Kidney (tissue), 14 donors: Measurements from ENCODE around the gene DCTD. TPM values are rescaled to one million over a fixed set of nuclear protein-coding genes. Genes with fewer than 3 reads are reported as not detected.

Experiments used
- DNase-seq, 5 donors: peaks; one replicate each; pipeline ENCODE4 v3.0.0-alpha.2; 2013 to 2020
- FAIRE-seq: peaks from 2 replicates; lab custom pipeline; 2012; peaks lifted over from hg19 to GRCh38; lab: Jason Lieb, UNC
- H3K27ac ChIP-seq, 2 donors: one replicate each; pipeline ENCODE4 v1.7.0; 2013; ENCODE audit warnings: low read depth in 2 of 2, low read length in 2 of 2, inconsistent platforms in 1 of 2
- H3K27me3 ChIP-seq: one replicate; pipeline ENCODE4 v1.7.1; 2013; ENCODE audit warnings: low read length, inconsistent platforms; ENCODE audit not compliant: control insufficient read depth, insufficient read depth
- H3K36me3 ChIP-seq, 3 donors: one replicate each; pipeline versions ENCODE4 v1.7.0 to v1.7.1; 2013; ENCODE audit warnings: low read length in 3 of 3, control low read depth in 1 of 3, inconsistent platforms in 1 of 3; ENCODE audit not compliant: insufficient read depth in 3 of 3, control insufficient read depth in 2 of 3
- H3K4me1 ChIP-seq, 3 donors: one replicate each; pipeline versions ENCODE4 v1.7.0 to v1.7.1; 2013; ENCODE audit warnings: low read length in 3 of 3, inconsistent platforms in 1 of 3, low read depth in 1 of 3; ENCODE audit not compliant: control insufficient read depth in 2 of 3, insufficient read depth in 2 of 3
- H3K4me3 ChIP-seq, 3 donors: one replicate each; pipeline versions ENCODE4 v1.7.0 to v1.8.1; 2013; ENCODE audit warnings: low read length in 3 of 3, control low read depth in 1 of 3, inconsistent platforms in 1 of 3
- H3K9ac ChIP-seq, 3 donors: one replicate each; pipeline versions ENCODE4 v1.7.0 to v1.7.1; 2013; ENCODE audit warnings: low read length in 3 of 3, control low read depth in 1 of 3, inconsistent platforms in 1 of 3
- H3K9me3 ChIP-seq, 3 donors: one replicate each; pipeline versions ENCODE4 v1.7.0 to v1.7.1; 2013; ENCODE audit warnings: low read length in 3 of 3, control low read depth in 1 of 3, inconsistent platforms in 1 of 3; ENCODE audit not compliant: control insufficient read depth in 2 of 3, insufficient read depth in 1 of 3
- intact Hi-C: fragments of 100-400 bp; cut with DNase I; formaldehyde crosslinking; loops from one replicate; pipeline ENCODE4 v1.11.1; 2022
- polyA plus RNA-seq: library from polyadenylated mRNA; stranded (reverse); fragments of 350-450 nt; fragmentation: Illumina TruSeq; extraction: RNeasy Lipid Tissue Mini Kit (QIAGEN cat#74804); gene quantifications from one replicate; pipeline ENCODE4 v1.2.3, GENCODE V29; 2014; ENCODE audit warnings: low read depth, low replicate concordance; ENCODE audit not compliant: insufficient read depth
- total RNA-seq: library from RNA; stranded (reverse); fragmentation: NEBNext Ultra II Directional; extraction: Animal tissue kit (Norgen Biotek cat#: 25700); gene quantifications from one replicate; pipeline ENCODE4 v1.2.1, GENCODE V29; 2021
- TF ChIP-seq, protein P1 (sequence below): IDR thresholded peaks from 3 replicates; pipeline ENCODE4 v1.5.1; 2012; ENCODE audit warnings: mild to moderate bottlenecking, moderate library complexity, borderline replicate concordance; ENCODE audit not compliant: insufficient read depth; ENCODE audit errors: extremely low read depth
- donor health status: control.
- donor health status: control.
- donor health status: control.
- donor health status: control.
- donor health status: control.
- donor health status: DM: yes; HTN: yes; CAD: no.
- donor health status: Normal renal cell carcinoma (clear cell type).

DCTD gene
- total and polyA plus RNA-seq, 2 donors from 2014 or later, result 54.9 to 99.6 TPM

- H3K4me1 ChIP-seq, result peaks cover 2 to 9% (median 3%) of the 10 kb centered on the region in 3 donors
- TF ChIP-seq, protein P1, sequence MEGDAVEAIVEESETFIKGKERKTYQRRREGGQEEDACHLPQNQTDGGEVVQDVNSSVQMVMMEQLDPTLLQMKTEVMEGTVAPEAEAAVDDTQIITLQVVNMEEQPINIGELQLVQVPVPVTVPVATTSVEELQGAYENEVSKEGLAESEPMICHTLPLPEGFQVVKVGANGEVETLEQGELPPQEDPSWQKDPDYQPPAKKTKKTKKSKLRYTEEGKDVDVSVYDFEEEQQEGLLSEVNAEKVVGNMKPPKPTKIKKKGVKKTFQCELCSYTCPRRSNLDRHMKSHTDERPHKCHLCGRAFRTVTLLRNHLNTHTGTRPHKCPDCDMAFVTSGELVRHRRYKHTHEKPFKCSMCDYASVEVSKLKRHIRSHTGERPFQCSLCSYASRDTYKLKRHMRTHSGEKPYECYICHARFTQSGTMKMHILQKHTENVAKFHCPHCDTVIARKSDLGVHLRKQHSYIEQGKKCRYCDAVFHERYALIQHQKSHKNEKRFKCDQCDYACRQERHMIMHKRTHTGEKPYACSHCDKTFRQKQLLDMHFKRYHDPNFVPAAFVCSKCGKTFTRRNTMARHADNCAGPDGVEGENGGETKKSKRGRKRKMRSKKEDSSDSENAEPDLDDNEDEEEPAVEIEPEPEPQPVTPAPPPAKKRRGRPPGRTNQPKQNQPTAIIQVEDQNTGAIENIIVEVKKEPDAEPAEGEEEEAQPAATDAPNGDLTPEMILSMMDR, result no peak
- H3K27me3 ChIP-seq, result no peaks in the 10 kb centered on the region
- no peak overlapping the region for H3K9ac ChIP-seq
- FAIRE-seq, result no peak
- H3K36me3 ChIP-seq, result peaks cover 0 to 24% (median 23%) of the 10 kb centered on the region in 3 donors
- DNase-seq, result peak in 1 of 5 donors; percentile 48
- H3K9me3 ChIP-seq, result no peaks in the 10 kb centered on the region
- no peak overlapping the region for H3K27ac ChIP-seq
- no peak overlapping the region for H3K4me3 ChIP-seq
- intact Hi-C loops, result no loop called here
Observed at GRCh38 chr4:182894681-182895275, 22.4 kb downstream of the DCTD start.

DNA sequence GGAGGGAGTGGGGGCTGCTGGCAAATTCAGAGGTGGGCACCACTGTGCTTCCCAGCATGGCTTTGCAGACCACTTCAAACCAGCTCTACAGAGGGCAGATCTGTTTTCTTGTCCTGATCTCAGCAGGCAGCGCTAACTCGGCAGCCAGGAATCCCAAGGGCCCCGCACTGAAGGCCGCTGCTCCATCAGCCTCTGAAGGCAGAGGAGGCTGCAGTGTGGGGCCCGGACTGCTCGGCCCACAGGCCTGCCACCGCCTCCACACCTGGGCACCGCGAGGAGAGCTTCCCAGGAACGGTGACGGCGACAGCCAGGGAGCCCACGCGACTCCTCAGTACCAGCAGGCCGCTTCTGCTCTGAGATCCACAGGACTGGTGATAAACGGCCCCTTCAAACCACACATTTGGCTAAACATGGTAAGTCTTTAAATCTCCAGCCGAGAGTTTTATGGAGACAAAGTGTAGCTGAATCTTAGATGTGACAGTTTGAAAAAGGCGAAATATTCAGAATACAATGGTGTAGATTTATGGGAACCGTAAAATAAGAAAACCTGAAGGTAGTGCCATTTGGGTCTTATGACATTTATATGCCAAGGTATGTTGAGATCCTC lies 23.6 kb downstream of the DCTD start:
- Histone ChIP-seq H3K9ac (no peak overlapping the region), H3K27ac (no peak overlapping the region), H3K4me1 (peaks cover 2 to 10% (median 3%) of the 10 kb centered on the region in 3 donors), H3K9me3 (no peaks in the 10 kb centered on the region), H3K27me3 (no peaks in the 10 kb centered on the region), H3K4me3 (no peak overlapping the region), H3K36me3 (peaks cover 0 to 24% (median 22%) of the 10 kb centered on the region in 3 donors)
- DNase-seq (no peak), FAIRE-seq (no peak)
- TF ChIP-seq, protein P1, result no peak
- intact Hi-C loops, result no loop called here

DNA sequence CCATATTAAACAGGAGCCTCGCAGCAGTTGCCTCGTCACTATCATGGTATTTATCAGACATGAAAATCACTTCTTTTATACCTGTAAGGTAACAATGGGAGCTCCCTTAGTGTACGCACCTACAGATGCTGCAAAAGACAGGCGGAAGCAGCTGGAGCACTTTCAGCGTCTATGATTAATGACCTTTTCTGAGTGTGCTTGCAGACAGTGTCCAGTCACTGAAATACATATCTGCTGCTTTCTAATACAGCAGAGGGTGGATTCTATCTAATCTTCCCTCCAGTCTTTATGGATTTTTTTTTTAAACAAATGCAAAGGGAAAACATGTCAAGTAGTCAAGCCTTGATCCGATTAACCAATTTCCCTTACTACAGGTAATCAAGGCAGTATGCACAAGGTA lies 24.1 kb downstream of the DCTD start:
- Histone ChIP-seq H3K4me1 (peaks cover under 1 to 15% (median 3%) of the 10 kb centered on the region in 3 donors), H3K9me3 (no peaks in the 10 kb centered on the region), H3K27ac (no peak overlapping the region), H3K9ac (no peak overlapping the region), H3K27me3 (no peaks in the 10 kb centered on the region), H3K36me3 (peaks cover 0 to 22% (median 22%) of the 10 kb centered on the region in 3 donors), H3K4me3 (no peak overlapping the region)
- intact Hi-C loops, result no loop called here
- DNase-seq (no peak), FAIRE-seq (no peak)
- TF ChIP-seq, protein P1, result no peak
